Bronchial epithelial cell (primary cell): ENCODE results near the gene GAMT. TPM values are rescaled to one million over a fixed set of nuclear protein-coding genes. Genes with fewer than 3 reads are reported as not detected.

Source experiments
- DNase-seq: peaks from one replicate; pipeline ENCODE4 v3.0.0-alpha.2; 2010; ENCODE audit warnings: low read depth
- FAIRE-seq: peaks from 2 replicates; lab custom pipeline; 2011; peaks lifted over from hg19 to GRCh38; lab: Jason Lieb, UNC
- H3K27me3 ChIP-seq: 2 replicates; pipeline ENCODE4 v1.5.1; 2011; ENCODE audit warnings: low read length; ENCODE audit not compliant: control insufficient read depth, insufficient read depth
- H3K36me3 ChIP-seq: 2 replicates; pipeline ENCODE4 v1.5.1; 2011; ENCODE audit warnings: low read length; ENCODE audit not compliant: control insufficient read depth, insufficient read depth
- H3K4me3 ChIP-seq: 2 replicates; pipeline ENCODE4 v1.5.1; 2011; ENCODE audit warnings: mild to moderate bottlenecking, low read depth, low read length, control low read depth
- CTCF ChIP-seq: IDR thresholded peaks from 2 replicates; pipeline ENCODE4 v1.5.1; 2011; ENCODE audit warnings: mild to moderate bottlenecking, moderate library complexity, low read length, control low read depth, inconsistent platforms; ENCODE audit not compliant: insufficient read depth, severe bottlenecking
- total RNA-seq: library from RNA; depleted of rRNA; stranded (reverse); fragments of >200 nt; gene quantifications from 2 replicates; pipeline ENCODE4 v1.2.1, GENCODE V29; 2014

Gene GAMT
- total RNA-seq, 1 donor from 2014 or later, result 6.8 TPM

- DNase-seq, result no peak
- Histone ChIP-seq H3K36me3 (peaks cover 34% of the 10 kb centered on the region), H3K4me3 (no peak overlapping the region), H3K27me3 (no peaks in the 10 kb centered on the region)
- no peak for TF ChIP-seq CTCF
- FAIRE-seq, result no peak
These were observed 16.5 kb upstream of the GAMT start for GRCh38 chr19:1417681-1418495.

GRCh38 chr19:1417145-1417544, 15.8 kb upstream of the GAMT start:
- TF ChIP-seq CTCF, result no peak
- H3K27me3 ChIP-seq, result no peaks in the 10 kb centered on the region
- peak; percentile 30 for DNase-seq
- no peak overlapping the region for H3K4me3 ChIP-seq
- H3K36me3 ChIP-seq, result peaks cover 37% of the 10 kb centered on the region
- peak; percentile 76 for FAIRE-seq

GRCh38 chr19:1416014-1416841, 14.9 kb upstream of the GAMT start:
- no peak for FAIRE-seq
- H3K4me3 ChIP-seq, result no peak overlapping the region
- H3K36me3 ChIP-seq, result peaks cover 37% of the 10 kb centered on the region
- no peaks in the 10 kb centered on the region for H3K27me3 ChIP-seq
- no peak for TF ChIP-seq CTCF
- DNase-seq, result peak; percentile 51

- H3K27me3 ChIP-seq, result no peaks in the 10 kb centered on the region
- FAIRE-seq, result no peak
These were observed 11.9 kb upstream of the GAMT start for GRCh38 chr19:1412995-1413800.

More at GRCh38 chr19:1412995-1413800, 11.9 kb upstream of the GAMT start:
- TF ChIP-seq CTCF, result no peak
- Histone ChIP-seq H3K4me3 (no peak overlapping the region), H3K36me3 (peaks cover 29% of the 10 kb centered on the region)
- no peak for DNase-seq
